NCI-H748 treated with DMSO at 0.1 percent for 48 hours (cell line): ENCODE measurements around the gene FSTL5.
"Not testable (repeated sequence)": the region's sequence is repeated elsewhere in the genome, so short reads cannot be mapped to it uniquely, and the experiment has no call there.

ENCODE experiments used
- DNase-seq: peaks from one replicate; lab custom pipeline; 2025; lab: John Stamatoyannopoulos, UW

The FSTL5 gene

DNA sequence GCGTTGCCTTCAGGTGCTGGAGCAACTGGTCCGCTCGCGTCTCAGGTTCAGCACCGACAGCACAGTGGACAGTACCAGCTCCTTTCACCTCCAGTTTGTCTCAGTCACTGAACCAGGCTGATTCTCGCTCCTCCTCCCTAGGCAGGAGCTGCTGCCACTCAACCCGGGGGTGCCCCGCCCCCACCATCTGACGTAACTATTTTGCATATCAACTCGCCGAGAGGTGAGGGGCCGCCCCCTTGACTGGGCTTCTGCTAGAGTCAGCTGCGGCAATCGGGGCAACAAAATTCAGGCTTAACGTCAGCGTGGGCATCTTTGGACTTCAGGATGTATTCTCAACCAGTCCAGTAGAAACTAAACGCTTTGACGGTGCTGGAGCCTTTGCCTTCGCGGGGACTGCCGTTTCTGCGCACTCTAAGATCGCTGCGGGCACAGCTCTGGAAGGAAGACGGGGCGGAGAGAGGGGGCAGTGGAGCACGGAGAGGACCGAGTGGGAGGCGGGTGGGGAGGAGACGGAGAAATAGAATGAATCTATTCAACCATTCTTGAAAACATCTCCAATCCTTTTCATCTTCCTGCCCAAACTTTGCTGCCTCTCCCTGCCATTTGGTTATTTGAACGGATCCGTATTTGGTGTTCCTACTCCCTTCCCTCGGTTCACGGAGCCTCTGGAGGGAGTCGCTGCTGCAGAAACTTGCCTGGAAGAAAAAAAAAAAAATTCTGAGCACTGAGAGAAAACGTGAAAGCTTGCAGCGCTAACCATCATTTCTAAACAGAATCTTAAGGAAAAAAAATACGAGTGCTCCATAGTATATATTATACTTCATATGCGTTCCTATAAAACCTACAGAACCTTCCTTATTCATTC, at the start of gene FSTL5:
Gene FSTL5 (minus strand): TSS at position 109 of the 868 bp plus-strand sequence. CDS start 52,604 bp downstream, outside the sequence.
- DNase-seq, result peak; percentile 69

- no peak for DNase-seq
Measured at GRCh38 chr4:162209706-162210105, 45.9 kb upstream of the FSTL5 start.

DNA sequence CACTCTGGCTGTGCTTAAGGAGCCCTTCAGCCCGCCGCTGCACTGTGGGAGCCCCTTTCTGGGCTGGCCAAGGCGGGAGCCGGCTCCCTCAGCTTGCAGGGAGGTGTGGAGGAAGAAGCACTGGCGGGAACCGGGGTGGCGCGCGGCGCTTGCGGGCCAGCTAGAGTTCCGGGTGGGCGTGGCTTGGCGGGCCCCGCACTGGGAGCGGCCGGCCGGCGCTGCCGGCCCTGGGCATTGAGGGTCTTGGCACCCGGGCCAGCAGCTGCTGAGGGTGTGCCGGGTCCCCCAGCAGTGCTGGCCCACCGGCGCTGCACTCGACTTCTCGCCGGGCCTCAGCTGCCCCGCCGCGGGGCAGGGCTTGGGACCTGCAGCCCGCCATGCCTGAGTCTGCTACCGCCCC, 39.7 kb upstream of the FSTL5 start:
- not testable (repeated sequence) for DNase-seq

DNA sequence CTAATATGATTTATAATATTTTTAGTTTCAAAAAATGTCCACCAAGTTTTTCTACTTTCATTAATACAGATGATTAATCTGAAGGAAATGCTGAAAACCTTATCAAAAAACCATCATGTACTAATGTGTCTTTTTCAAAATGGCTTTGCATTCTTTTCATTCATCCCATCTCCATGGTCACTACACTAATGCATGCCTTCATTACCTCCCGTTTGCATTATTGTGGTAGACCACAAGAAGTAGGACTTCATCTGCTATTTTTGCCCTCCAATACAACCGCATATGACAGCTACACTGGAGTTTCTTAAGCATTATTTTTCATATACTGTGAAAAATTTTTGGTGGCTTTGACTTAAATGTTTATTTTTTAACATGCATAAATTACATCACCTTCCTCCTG, 37.9 kb upstream of the FSTL5 start:
- no peak for DNase-seq

DNA sequence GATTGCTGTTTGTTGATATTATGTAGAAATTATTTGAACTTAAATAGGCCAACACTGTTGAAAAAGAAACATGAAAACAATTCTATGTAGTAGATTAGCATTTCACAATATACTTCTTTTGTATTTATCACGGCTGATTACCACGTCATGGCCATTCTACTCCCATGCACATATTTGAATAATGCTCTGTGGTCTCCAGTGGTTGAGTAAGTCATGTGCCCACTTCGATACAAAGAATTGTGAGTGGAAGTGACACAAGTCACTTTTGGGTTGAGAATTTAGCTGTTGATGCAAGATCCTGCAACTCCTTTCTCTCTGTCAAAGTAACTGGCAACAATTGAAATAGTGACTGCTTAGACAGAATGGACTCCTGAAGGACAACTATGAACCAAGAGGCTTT, 6.7 kb upstream of the FSTL5 start:
- no peak for DNase-seq

DNA sequence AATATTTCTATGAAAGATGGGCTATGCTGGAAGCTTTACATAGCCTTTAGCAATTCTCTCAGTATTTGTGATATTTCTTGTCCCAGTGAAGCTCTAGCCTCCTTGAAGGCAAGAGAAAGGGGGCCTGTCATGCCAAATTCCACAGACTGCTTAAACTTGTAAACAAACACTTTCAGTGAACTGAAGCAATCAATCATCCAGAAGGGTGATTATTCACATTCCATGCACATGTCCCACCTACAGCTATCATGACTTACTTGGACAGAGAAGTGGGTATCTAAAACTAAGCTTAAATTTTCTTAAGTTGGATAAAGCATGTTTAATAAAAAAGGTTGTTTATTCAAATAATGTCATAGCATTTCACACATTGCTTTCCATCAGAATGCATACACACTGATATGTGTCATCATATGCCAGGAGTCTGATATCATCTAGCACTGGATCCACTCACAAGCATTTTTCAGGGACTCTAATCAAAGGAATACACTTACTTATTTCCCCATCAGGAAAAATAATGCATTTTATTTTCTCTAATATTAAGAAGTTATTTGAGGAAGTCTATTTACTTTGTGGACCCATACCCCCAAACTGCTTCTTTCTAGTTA, 1.2 kb upstream of the FSTL5 start:
- DNase-seq, result no peak

GRCh38 chr4:162162672-162163071, 1.1 kb downstream of the FSTL5 start:
- DNase-seq, result no peak

DNA sequence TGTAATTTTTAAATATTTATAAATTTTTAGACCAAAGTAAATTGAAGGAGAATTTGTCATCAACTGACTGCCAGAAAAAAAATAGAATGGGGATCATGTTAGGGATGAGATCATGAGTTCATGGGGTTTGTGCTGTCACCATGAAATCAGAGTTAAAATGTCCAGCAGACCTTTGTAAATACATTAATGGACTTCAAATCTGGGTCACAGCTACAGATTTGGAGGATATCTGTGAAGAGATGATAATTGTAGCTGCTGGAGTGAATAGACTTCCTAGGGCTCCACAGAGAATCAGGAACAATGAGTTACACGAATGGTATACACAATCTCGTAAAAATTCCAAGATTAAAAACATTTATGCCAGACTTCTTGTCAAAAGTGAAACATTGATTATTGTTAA, 6.6 kb downstream of the FSTL5 start:
- DNase-seq, result no peak

GRCh38 chr4:162154862-162155540, 8.8 kb downstream of the FSTL5 start:
- no peak for DNase-seq

DNA sequence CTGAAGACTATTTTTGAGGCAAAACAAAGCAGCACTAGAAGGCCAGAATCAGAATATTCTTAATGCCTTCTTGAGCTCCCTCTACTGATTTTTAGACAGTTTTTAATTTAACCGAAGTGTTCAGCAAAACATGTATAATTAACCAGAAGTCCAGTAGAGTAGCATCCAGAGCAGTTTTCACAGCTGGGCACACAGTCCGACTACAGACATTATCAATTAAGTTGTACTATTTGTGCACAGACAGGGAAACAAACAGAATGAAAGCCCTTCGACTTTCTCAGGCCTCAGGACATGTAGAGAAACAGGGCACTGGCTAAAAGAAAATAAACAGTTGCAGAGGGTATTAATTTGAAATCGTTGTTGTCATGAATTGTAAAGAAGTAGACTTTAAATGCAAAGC, 11.9 kb downstream of the FSTL5 start:
- no peak for DNase-seq

DNA sequence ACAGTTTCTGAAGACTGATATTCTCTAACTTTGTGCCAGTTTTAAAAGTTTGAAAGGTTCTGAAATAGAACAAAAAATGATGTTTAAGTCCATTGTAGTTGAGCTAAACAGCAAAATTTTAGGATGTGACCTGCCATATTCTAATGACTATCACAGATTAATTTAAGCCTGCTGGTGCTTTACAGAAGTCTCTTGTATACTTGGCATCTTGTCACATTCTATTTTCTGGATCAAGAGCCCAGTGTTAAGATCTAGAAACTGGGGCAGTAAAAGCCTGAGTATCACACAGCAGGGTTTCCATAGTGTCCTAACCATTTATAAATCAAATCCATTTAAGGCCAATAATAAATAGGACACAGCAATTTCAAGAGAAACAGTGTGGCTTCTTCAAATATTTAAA, 12.4 kb downstream of the FSTL5 start:
- DNase-seq, result no peak

DNA sequence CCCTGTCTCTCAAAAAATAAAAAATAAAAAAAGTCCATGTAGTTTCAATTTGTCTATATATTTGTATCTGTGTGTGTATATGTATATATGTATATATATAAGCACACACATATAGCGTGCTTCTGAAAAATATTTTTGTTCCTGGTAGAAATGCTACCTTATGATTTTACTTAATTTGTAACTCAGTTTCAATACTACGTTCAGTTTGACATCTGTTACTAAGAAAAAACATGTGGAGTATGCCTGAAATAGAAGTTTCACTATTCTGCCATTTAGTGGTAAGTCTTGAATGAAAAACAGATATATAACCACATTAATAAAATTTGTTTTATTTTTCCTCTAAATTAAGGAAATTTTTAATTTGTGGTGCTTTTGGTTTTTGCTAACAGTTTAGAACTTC, 14.2 kb downstream of the FSTL5 start:
- DNase-seq, result no peak

GRCh38 chr4:162140051-162140683, 23.6 kb downstream of the FSTL5 start:
- no peak for DNase-seq

GRCh38 chr4:162139412-162139811, 24.4 kb downstream of the FSTL5 start:
- no peak for DNase-seq

DNA sequence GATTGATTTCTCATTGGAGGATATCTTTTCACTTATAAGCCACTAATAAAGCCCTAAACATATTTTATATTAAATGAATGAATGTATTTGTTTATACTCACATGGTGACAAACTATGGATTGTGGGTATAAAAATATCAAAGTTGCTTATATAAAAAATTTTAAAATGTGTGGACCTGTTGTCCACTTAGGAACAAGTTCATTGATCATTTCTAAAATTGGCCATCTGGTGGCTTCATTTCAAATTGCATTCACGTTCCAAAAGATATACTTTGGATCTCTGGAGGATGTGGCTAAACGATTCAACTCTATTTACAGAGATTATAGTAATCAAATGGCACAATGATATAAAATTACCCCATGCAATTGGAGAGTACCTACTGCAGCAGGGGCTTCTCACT, 32.5 kb downstream of the FSTL5 start:
- peak; percentile 1 for DNase-seq

- DNase-seq, result no peak
Measured at GRCh38 chr4:162126729-162127128, 37.1 kb downstream of the FSTL5 start.

GRCh38 chr4:162117051-162117450, 46.7 kb downstream of the FSTL5 start:
- DNase-seq, result no peak

DNA sequence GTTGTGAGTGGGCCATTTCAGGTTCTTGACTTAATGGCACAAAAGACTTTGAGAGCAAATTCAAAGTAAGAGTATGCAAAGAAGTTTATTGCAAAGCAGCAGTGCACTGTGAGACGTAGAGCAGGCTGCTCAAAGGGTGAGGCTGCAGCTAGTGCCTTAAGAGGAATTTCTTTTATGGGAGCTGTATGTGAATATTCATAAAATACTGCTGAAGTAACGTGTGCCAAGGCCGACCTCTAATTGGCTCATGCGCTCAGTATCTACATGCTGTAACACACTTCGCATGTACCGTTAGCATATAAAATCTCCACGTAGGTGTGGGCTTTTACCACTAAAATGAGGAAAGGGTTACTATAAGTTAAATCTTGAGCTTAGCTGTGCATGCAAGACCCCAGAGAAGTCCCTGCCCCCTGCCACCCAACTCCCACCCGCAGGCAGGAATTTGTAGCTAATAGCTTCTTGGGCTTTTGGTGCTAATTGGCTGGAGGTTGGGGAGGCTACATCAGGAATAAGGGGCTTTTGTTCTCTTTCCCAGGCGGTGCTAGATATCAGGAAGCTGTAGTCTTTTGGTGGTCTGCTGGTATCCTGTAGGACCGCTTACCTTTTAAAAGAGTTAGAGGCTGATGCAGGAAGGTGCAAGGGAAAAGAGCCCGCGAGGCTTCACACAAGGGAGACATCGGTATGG, 47.6 kb downstream of the FSTL5 start:
- DNase-seq, result no peak

DNA sequence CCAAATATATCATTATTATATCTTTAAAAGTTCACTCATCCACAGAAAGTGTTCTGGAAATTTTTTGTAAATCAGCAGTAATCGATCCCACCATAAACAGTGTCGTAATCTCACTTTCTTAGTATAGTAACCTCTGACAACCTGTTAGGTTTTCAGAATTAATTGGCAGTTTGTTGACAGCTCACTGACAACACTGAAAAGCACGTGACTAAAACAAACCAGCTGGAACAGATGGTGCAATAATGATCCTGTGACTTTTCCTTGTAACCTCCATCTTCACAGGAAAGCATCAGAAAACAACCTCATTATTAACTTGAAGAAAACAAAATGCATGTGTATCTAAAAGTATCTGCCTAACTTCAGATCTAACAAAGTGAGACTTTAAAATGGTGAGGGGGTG, 48.5 kb downstream of the FSTL5 start:
- no peak for DNase-seq

DNA sequence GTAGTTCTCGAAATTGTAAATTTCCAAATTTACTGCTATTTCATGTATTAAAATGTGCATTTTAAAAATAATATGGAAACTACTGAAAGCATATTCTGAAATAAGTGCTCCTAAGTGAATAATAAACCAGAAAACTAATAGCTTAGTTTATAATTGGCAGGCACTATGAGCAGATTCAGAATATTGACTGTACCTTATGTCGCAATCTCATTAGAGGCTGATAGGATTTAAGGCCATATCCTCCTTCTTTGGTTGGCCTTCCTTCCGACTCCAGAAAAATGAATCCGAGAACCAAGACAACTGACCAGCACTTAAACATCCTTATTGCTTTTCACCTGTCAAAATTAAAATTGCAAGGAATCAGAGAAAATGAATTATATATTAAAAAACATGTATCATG, 52.7 kb downstream of the FSTL5 start:
- DNase-seq, result no peak

GRCh38 chr4:162104459-162105124, 59.2 kb downstream of the FSTL5 start:
- no peak for DNase-seq
